Activated CD8-positive, alpha-beta T cell treated with anti-CD3 and anti-CD28 coated beads for 36 hours (primary cell): ENCODE measurements around the gene HAUS5. TPM values are rescaled to one million over a fixed set of nuclear protein-coding genes. Genes with fewer than 3 reads are reported as not detected.

Source experiments
- ATAC-seq: fragments of 200-7000 bp; cut with Tn5 transposase; one replicate; pipeline ENCODE4 v1.10.0; 2021; ENCODE audit warnings: mild to moderate bottlenecking, moderate library complexity
- CTCF ChIA-PET: fragments of 350-600 bp; sonication (Branson Sonifier 250); formaldehyde crosslinking; loops from one replicate; lab custom pipeline; 2021; ENCODE audit warnings: antibody characterized with exemption; lab: Charles Lee
- POLR2A ChIA-PET: fragments of 350-600 bp; sonication (Branson Sonifier 250); formaldehyde crosslinking; loops from one replicate; lab custom pipeline; 2021; ENCODE audit warnings: antibody characterized with exemption; lab: Charles Lee
- DNase-seq: peaks from one replicate; pipeline ENCODE4 v3.0.0-alpha.2; 2020
- H3K27ac Mint-ChIP-seq: one replicate; pipeline ENCODE4 v1.8.0; 2021; ENCODE audit warnings: mild to moderate bottlenecking, mixed read lengths
- H3K27me3 Mint-ChIP-seq: one replicate; pipeline ENCODE4 v1.8.0; 2021; ENCODE audit warnings: mixed read lengths
- H3K36me3 Mint-ChIP-seq: one replicate; pipeline ENCODE4 v1.8.0; 2021; ENCODE audit warnings: low read depth, mixed read lengths
- H3K4me1 Mint-ChIP-seq: one replicate; pipeline ENCODE4 v1.8.0; 2021; ENCODE audit warnings: low read depth, mixed read lengths
- H3K4me3 Mint-ChIP-seq: one replicate; pipeline ENCODE4 v1.8.0; 2021; ENCODE audit warnings: mild to moderate bottlenecking, moderate library complexity, mixed read lengths
- H3K9me3 Mint-ChIP-seq: one replicate; pipeline ENCODE4 v1.8.0; 2021; ENCODE audit warnings: mixed read lengths
- intact Hi-C: fragments of 100-400 bp; cut with micrococcal nuclease; formaldehyde crosslinking; loops from one replicate; pipeline ENCODE4 v1.10.0; 2022
- total RNA-seq, 2 experiments: library from RNA; stranded (reverse); gene quantifications; one replicate each; pipeline ENCODE4 v1.2.3, GENCODE V29; 2021
- TF ChIP-seq, protein P1 (sequence below): fragments of 200-600 bp; IDR thresholded peaks from one replicate; pipeline ENCODE4 v1.8.0; 2022; ENCODE audit warnings: antibody characterized with exemption, mild to moderate bottlenecking

Gene HAUS5
- total RNA-seq, 2 experiments from 2014 or later, result 38.3 to 40.0 TPM

DNA sequence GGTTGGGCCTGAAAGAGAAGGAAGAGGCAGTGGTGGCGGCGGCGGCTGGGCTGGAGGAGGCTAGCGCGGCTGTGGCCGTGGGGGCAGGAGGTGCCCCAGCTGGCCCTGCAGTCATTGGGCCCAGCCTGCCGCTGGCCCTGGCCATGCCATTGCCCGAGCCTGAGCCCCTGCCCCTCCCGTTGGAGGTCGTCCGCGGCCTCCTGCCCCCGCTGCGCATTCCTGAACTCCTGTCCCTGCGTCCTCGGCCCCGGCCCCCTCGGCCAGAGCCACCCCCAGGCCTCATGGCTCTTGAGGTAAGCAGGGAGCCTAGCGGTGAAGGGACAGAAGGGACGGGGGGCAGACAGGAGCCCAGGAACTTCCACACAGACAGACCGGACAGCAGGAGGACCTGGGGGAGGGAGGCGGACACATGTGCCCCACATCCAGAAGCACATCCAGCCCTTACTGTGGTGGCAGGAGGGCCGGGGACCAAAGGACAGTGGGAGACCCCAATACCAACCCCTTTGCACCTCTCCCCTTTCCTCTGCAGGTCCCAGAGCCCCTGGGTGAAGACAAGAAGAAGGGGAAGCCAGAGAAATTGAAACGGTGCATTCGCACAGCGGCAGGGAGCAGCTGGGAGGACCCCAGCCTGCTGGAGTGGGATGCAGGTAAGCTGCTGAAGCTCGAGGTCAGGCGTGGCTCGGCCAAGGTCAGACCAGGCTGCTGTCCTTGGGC, 21.3 kb downstream of the HAUS5 start:
- peaks cover 12% of the 10 kb centered on the region for H3K4me1 Mint-ChIP-seq
- no peak overlapping the region for H3K27ac Mint-ChIP-seq
- no peaks in the 10 kb centered on the region for H3K9me3 Mint-ChIP-seq
- H3K4me3 Mint-ChIP-seq, result no peak overlapping the region
- peaks cover 44% of the 10 kb centered on the region for H3K36me3 Mint-ChIP-seq
- H3K27me3 Mint-ChIP-seq, result no peaks in the 10 kb centered on the region
- TF ChIP-seq, protein P1, sequence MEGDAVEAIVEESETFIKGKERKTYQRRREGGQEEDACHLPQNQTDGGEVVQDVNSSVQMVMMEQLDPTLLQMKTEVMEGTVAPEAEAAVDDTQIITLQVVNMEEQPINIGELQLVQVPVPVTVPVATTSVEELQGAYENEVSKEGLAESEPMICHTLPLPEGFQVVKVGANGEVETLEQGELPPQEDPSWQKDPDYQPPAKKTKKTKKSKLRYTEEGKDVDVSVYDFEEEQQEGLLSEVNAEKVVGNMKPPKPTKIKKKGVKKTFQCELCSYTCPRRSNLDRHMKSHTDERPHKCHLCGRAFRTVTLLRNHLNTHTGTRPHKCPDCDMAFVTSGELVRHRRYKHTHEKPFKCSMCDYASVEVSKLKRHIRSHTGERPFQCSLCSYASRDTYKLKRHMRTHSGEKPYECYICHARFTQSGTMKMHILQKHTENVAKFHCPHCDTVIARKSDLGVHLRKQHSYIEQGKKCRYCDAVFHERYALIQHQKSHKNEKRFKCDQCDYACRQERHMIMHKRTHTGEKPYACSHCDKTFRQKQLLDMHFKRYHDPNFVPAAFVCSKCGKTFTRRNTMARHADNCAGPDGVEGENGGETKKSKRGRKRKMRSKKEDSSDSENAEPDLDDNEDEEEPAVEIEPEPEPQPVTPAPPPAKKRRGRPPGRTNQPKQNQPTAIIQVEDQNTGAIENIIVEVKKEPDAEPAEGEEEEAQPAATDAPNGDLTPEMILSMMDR, result no peak
- CTCF ChIA-PET, result interaction anchor here (1.1 kb wide), 1 partner anchor 32 kb away, joined by 4 read pairs; no protein-coding TSS in a partner anchor
- POLR2A ChIA-PET, result interaction anchor here (1.6 kb wide), 1 partner anchor 11 kb away, joined by 4 read pairs; no protein-coding TSS in a partner anchor
- intact Hi-C loops, result no loop called here
- DNase-seq, result no peak
- ATAC-seq, result no peak

DNA sequence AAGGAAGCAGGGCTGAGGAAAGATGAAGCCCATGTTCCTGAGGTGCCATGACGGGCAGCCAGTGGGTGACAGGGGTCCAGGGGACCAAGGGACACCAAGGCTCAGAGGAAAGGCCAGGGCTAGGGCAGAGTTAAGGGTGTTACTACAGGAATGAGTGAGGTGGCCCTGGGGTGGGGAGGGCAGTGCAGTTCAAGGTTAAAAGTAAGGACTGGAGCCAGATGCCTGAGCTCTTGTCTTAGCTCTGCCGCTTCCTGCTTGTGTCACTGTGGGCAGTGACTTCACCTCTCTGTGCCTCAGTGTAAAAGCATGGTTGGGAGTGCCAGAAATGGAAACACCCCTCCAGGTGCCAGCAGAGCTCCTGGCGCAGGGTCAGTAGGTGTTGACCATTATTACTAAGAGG, 24.1 kb downstream of the HAUS5 start:
- intact Hi-C loops, result no loop called here
- Mint-ChIP-seq H3K36me3 (peaks cover 31% of the 10 kb centered on the region), H3K27me3 (no peaks in the 10 kb centered on the region), H3K4me1 (peaks cover 7% of the 10 kb centered on the region), H3K4me3 (no peak overlapping the region), H3K9me3 (no peaks in the 10 kb centered on the region), H3K27ac (no peak overlapping the region)
- TF ChIP-seq, protein P1, result no peak
- no peak for ATAC-seq
- no peak for DNase-seq
- POLR2A ChIA-PET, result interaction anchor here (0.7 kb wide), 1 partner anchor 9 kb away, joined by 3 read pairs; no protein-coding TSS in a partner anchor
- CTCF ChIA-PET, result no interaction called here

DNA sequence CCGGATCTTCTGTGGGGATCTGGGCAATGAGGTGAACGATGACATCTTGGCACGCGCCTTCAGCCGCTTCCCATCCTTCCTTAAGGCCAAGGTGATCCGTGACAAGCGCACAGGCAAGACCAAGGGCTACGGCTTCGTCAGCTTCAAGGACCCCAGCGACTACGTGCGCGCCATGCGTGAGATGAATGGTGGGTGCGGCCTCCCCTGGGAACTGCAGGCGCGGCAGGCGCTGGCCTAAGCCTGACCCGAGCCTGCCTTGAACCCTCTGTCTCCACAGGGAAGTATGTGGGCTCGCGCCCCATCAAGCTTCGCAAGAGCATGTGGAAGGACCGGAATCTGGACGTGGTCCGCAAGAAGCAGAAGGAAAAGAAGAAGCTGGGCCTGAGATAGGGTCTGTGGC, 24.6 kb downstream of the HAUS5 start:
- DNase-seq (no peak), ATAC-seq (no peak)
- POLR2A ChIA-PET, result interaction anchor here (0.9 kb wide), 2 partner anchors 12 to 25 kb away, joined by 3 to 4 read pairs; partner anchors contain the start of gene HAUS5
- no peaks in the 10 kb centered on the region for H3K9me3 Mint-ChIP-seq
- CTCF ChIA-PET, result no interaction called here
- peaks cover 26% of the 10 kb centered on the region for H3K36me3 Mint-ChIP-seq
- H3K4me1 Mint-ChIP-seq, result peaks cover 10% of the 10 kb centered on the region
- intact Hi-C loops, result no loop called here
- H3K4me3 Mint-ChIP-seq, result no peak overlapping the region
- TF ChIP-seq, protein P1, result no peak
- no peaks in the 10 kb centered on the region for H3K27me3 Mint-ChIP-seq
- H3K27ac Mint-ChIP-seq, result no peak overlapping the region

DNA sequence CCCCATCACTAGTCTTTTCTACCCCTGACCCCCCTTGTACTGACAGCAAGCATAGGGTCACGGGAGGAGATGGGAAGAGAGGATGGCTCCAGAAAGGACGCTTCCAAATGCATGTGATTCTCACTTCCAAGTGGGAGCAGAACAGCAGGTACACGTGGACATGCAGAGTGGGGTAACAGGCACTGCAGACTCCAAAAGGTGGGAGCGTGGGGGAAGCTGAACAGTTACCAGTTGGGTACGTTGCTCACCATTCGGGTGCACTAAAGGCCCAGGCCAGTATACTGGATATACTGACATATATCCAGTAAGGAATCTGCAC, 26.7 kb downstream of the HAUS5 start:
- no peaks in the 10 kb centered on the region for H3K9me3 Mint-ChIP-seq
- TF ChIP-seq, protein P1, result no peak
- no peaks in the 10 kb centered on the region for H3K27me3 Mint-ChIP-seq
- H3K27ac Mint-ChIP-seq, result no peak overlapping the region
- H3K4me3 Mint-ChIP-seq, result no peak overlapping the region
- peaks cover 18% of the 10 kb centered on the region for H3K4me1 Mint-ChIP-seq
- POLR2A ChIA-PET, result interaction anchor here (1.6 kb wide), 1 partner anchor 109 kb away, joined by 3 read pairs; the partner anchor contains the start of gene LIN37
- peaks cover 19% of the 10 kb centered on the region for H3K36me3 Mint-ChIP-seq
- intact Hi-C loops, result no loop called here
- CTCF ChIA-PET, result interaction anchor here (0.9 kb wide), 1 partner anchor 15 kb away, joined by 3 read pairs; no protein-coding TSS in a partner anchor
- DNase-seq (no peak), ATAC-seq (no peak)

DNA sequence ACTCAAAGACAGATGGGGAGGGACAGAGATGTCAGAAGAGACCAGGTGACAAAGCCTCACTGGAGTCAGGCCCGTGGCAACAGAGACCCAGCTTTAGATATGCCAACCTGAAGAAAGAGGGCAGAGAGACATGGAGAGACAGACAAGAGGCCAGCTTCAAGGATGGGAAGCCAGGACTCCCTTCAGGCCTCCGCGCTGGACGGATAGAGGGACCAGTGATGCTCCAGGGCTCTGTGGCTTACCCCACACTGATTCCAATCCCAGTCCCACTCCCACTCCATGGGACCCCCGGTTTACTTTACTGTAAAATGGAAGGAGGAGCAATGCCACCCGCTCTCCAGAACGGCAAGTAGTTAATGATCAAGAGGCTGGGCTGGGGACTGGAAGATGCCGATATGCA, 27.3 kb downstream of the HAUS5 start:
- ChIA-PET CTCF (interaction anchor here (0.9 kb wide), 1 partner anchor 16 kb away, joined by 3 read pairs; no protein-coding TSS in a partner anchor), POLR2A (interaction anchor here (1.6 kb wide), 1 partner anchor 108 kb away, joined by 3 read pairs; the partner anchor contains the start of gene LIN37)
- intact Hi-C loops, result no loop called here
- H3K9me3 Mint-ChIP-seq, result no peaks in the 10 kb centered on the region
- ATAC-seq (no peak), DNase-seq (no peak)
- H3K36me3 Mint-ChIP-seq, result peaks cover 19% of the 10 kb centered on the region
- H3K27me3 Mint-ChIP-seq, result no peaks in the 10 kb centered on the region
- no peak overlapping the region for H3K4me3 Mint-ChIP-seq
- H3K27ac Mint-ChIP-seq, result no peak overlapping the region
- H3K4me1 Mint-ChIP-seq, result peaks cover 20% of the 10 kb centered on the region
- TF ChIP-seq, protein P1, result no peak
